Upper lobe of right lung (tissue), 1 donor: ENCODE measurements around the gene BMP7. TPM values are rescaled to one million over a fixed set of nuclear protein-coding genes. Genes with fewer than 3 reads are reported as not detected.
A peak's percentile ranks its signal among the peaks of the same experiment; 100 is the strongest.

Experiments used
- ATAC-seq: fragments of 200-7000 bp; cut with Tn5 transposase; one replicate; pipeline ENCODE4 v1.9.1; 2020; ENCODE audit warnings: mild to moderate bottlenecking, moderate library complexity
- DNase-seq: peaks from one replicate; pipeline ENCODE4 v3.0.0-alpha.2; 2020
- H3K27ac ChIP-seq: fragments of 200-600 bp; one replicate; pipeline ENCODE4 v1.8.0; 2022
- H3K27me3 ChIP-seq: fragments of 200-600 bp; one replicate; pipeline ENCODE4 v1.8.0; 2022; ENCODE audit warnings: mild to moderate bottlenecking
- H3K36me3 ChIP-seq: fragments of 200-600 bp; one replicate; pipeline ENCODE4 v1.8.0; 2022
- H3K4me1 ChIP-seq: fragments of 200-600 bp; one replicate; pipeline ENCODE4 v1.8.0; 2022
- H3K4me3 ChIP-seq: fragments of 200-600 bp; one replicate; pipeline ENCODE4 v1.8.0; 2022; ENCODE audit warnings: mild to moderate bottlenecking
- H3K9me3 ChIP-seq: fragments of 200-600 bp; one replicate; pipeline ENCODE4 v1.8.0; 2022
- CTCF ChIP-seq: fragments of 200-600 bp; IDR thresholded peaks from one replicate; pipeline ENCODE4 v1.8.0; 2022; ENCODE audit warnings: antibody characterized with exemption
- intact Hi-C: fragments of 100-400 bp; cut with DNase I; formaldehyde crosslinking; loops from one replicate; pipeline ENCODE4 v1.11.0; 2022
- long read RNA-seq: library from polyadenylated mRNA; unstranded; transcript quantifications from one replicate; pipeline ENCODE4 v2.0.0, GENCODE V29; 2021
- total RNA-seq: library from RNA; stranded (reverse); fragmentation: NEBNext Ultra II Directional; extraction: Animal tissue kit (Norgen Biotek cat#: 25700); gene quantifications from one replicate; pipeline ENCODE4 v1.2.1, GENCODE V29; 2021
- donor health status: DM: no; HTN: yes; CAD: no; lungs with severe emphysema.

The BMP7 gene
- total RNA-seq: 1.2 TPM
- long read RNA-seq, full-length matches to known transcripts: 1 of 1 reads
- long read RNA-seq, partial matches to known transcripts: 0 of 1 reads
- long read RNA-seq, other reads (novel, unspliced or antisense): 0 of 1 reads

- no peaks in the 10 kb centered on the region for H3K4me1 ChIP-seq
- H3K27ac ChIP-seq: no peak within 1 kb of the TSS
- intact Hi-C loops: no loop called here
- no peak for DNase-seq
- H3K4me3 ChIP-seq: peak within 1 kb of the TSS; percentile 29
- peak; percentile 13 for ATAC-seq
- TF ChIP-seq CTCF: no peak
- H3K36me3 ChIP-seq: no peaks in the 10 kb centered on the region
- H3K27me3 ChIP-seq: peaks cover 61% of the 10 kb centered on the region
- H3K9me3 ChIP-seq: no peaks in the 10 kb centered on the region
These were observed at the start of gene BMP7 for GRCh38 chr20:57266291-57267157. TSS of gene BMP7 (minus strand) at chr20:57266641. CDS start at chr20:57266122, 519 bp downstream.

GRCh38 chr20:57315976-57316480 lies 49.6 kb upstream of the BMP7 start:
- ATAC-seq: no peak
- no peaks in the 10 kb centered on the region for H3K9me3 ChIP-seq
- intact Hi-C loops: no loop called here
- H3K4me3 ChIP-seq: no peak overlapping the region
- no peaks in the 10 kb centered on the region for H3K27me3 ChIP-seq
- no peaks in the 10 kb centered on the region for H3K4me1 ChIP-seq
- no peak overlapping the region for H3K27ac ChIP-seq
- TF ChIP-seq CTCF: no peak
- no peak for DNase-seq
- H3K36me3 ChIP-seq: no peaks in the 10 kb centered on the region

- no peak for TF ChIP-seq CTCF
- no peaks in the 10 kb centered on the region for H3K9me3 ChIP-seq
- ATAC-seq (no peak), DNase-seq (no peak)
- H3K27ac ChIP-seq: no peak overlapping the region
- H3K36me3 ChIP-seq: no peaks in the 10 kb centered on the region
- intact Hi-C loops: no loop called here
- no peak overlapping the region for H3K4me3 ChIP-seq
- peaks cover 4% of the 10 kb centered on the region for H3K27me3 ChIP-seq
- H3K4me1 ChIP-seq: no peaks in the 10 kb centered on the region
These were observed 48.9 kb upstream of the BMP7 start for GRCh38 chr20:57315083-57315975.

GRCh38 chr20:57313951-57314350 lies 47.5 kb upstream of the BMP7 start:
- ATAC-seq (no peak), DNase-seq (no peak)
- intact Hi-C loops: no loop called here
- Histone ChIP-seq H3K9me3 (no peaks in the 10 kb centered on the region), H3K4me3 (no peak overlapping the region), H3K4me1 (no peaks in the 10 kb centered on the region), H3K36me3 (no peaks in the 10 kb centered on the region), H3K27me3 (peaks cover 11% of the 10 kb centered on the region), H3K27ac (no peak overlapping the region)
- TF ChIP-seq CTCF: no peak

- intact Hi-C loops: no loop called here
- H3K9me3 ChIP-seq: no peaks in the 10 kb centered on the region
- no peak for ATAC-seq
- no peak for TF ChIP-seq CTCF
- peaks cover 15% of the 10 kb centered on the region for H3K27me3 ChIP-seq
- DNase-seq: no peak
- no peak overlapping the region for H3K27ac ChIP-seq
- no peaks in the 10 kb centered on the region for H3K36me3 ChIP-seq
- H3K4me1 ChIP-seq: no peaks in the 10 kb centered on the region
- H3K4me3 ChIP-seq: no peak overlapping the region
These were observed 46.8 kb upstream of the BMP7 start for GRCh38 chr20:57313230-57313629.
